A172 (cell line): Measurements from ENCODE around the gene FNIP2. TPM values are rescaled to one million over a fixed set of nuclear protein-coding genes. Genes with fewer than 3 reads are reported as not detected.
"Not testable (repeated sequence)": the region's sequence is repeated elsewhere in the genome, so short reads cannot be mapped to it uniquely, and the experiment has no call there.

Source experiments
- DNase-seq: peaks from one replicate; pipeline ENCODE4 v3.0.0-alpha.2; 2015; ENCODE audit warnings: low spot score
- total RNA-seq: library from RNA; depleted of rRNA; stranded (reverse); fragments of >200 nt; shearing (Covaris generic); gene quantifications from 2 replicates; pipeline ENCODE4 v1.2.3, GENCODE V29; 2014

Gene FNIP2
- total RNA-seq, 1 experiment from 2014 or later = 10.8 TPM

- peak; percentile 58 for DNase-seq
Observed at GRCh38 chr4:158814636-158815330, 46.0 kb downstream of the FNIP2 start.

- no peak for DNase-seq
Observed at GRCh38 chr4:158816955-158817354, 48.1 kb downstream of the FNIP2 start.

- no peak for DNase-seq
Observed at GRCh38 chr4:158817562-158818296, 48.9 kb downstream of the FNIP2 start.

GRCh38 chr4:158818560-158819140, 49.8 kb downstream of the FNIP2 start:
- no peak for DNase-seq

DNA sequence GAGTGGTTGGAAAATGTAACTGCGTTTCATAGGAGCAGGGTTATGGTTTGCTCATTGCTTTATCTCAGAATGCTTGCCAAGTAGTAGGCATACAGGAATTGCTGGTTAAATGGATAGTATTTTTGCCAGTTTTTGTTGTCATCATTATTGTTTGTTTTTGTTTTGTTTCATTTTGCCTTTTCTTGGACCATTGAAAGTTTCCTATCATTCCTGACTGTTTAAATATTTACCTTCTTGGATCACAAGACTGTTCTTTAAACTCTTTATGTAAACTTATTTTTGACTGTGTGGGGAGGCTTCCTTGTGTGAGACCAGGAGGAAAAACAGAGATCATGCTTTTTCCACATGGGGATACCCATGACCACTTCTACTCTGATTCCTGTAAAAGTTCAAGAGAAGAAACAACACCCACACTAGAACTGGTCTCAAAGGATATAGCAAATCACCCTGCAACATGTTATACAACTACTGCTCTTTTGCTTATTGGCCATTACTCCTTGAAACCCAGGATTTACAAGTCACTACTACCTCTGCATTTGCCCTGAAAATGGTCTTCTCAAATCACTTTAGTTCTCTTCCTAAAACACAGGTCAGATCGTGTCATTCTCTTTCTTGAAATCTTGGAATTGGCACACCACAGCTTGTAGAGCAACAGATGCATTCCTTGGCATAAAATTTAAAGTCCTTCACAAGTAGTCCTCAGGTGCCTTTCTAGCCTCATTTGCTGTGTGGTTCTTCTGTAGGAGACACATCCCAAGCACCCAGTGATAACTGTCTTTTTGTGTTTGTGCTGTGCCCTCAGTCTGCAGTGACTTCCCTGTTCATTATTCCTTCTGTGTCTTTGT, 51.3 kb downstream of the FNIP2 start:
- no peak for DNase-seq

DNA sequence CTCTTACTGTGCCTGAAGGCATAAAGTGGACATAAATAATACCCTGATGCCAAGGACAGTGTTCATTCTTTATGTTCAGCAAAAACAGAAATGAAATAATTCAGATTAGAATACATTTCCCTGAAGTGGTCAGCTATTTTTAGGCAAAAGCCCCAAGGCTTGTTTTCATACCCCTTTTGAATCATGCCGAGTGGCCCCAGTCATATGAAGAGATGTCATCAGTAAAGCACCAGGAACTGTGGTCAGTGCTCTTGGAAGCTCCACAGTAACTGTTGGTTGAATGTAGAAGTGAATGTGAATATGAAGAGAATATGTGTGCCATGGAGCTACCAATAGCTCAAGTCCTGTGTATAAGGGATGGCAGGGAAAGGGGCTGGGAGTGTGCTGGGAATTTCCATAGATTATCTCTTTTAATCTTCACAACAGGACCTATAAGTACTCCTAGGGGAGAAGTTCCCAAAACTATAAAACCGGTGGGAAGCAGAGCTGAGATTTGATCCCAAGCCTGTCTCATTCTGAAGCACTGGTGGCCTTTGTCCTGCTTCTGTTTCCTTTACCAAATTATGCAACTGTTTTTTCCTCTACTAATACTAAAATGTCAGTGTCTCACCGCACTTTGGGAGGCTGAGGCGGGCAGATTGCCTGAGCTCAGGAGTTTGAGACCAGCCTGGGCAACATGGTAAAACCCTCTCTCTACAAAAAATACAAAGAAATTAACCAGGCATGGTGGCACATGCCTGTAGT, 52.6 kb downstream of the FNIP2 start:
- DNase-seq = no peak

DNA sequence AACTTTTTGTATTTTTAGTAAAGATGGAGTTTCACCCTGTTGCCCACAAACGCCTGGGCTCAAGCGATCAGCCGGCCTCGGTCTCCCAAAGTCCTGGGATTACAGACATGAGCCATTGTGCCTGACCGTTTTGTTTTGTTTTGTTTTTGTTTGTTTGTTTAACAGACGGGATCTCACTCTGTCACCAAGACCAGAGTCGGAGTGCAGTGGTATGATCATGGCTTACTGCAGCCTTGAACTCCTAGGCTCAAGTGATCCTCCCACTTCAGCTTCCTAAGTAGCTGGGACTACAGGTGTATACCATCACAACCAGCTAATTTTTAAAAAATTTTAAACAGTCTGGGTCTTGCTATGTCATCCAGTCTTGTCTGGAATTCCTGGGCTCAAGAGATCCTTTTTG, 53.5 kb downstream of the FNIP2 start:
- DNase-seq = no peak

- peak; percentile 31 for DNase-seq
Observed at GRCh38 chr4:158823461-158823873, 54.6 kb downstream of the FNIP2 start.

- no peak for DNase-seq
Observed at GRCh38 chr4:158824425-158825274, 55.8 kb downstream of the FNIP2 start.

DNA sequence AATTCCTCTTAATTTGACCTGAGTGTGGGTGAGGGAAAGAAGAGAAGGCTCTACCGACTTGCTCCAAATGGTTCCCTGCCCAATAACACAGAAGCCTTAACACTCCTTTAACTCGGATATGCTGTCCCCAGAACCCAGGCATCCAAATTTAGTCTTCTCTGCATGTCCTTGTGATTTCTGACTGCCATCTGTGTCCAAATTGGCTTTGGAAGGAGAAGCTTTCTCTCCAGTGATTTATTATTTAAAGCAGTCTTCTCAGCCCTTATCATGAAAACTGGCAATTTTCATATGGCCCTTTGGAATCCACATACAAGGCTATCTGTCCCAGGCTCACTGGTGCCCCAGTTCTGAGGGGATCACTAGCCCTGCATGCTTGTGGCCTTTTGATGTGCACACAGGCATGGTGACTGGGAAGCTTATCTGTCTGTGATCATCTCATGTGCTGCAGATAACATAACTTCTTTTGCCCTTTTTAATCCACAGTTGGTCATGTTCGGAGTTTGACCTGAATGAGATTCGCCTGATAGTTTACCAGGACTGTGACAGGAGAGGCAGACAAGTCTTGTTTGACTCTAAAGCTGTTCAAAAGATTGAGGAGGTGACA, 56.7 kb downstream of the FNIP2 start:
- no peak for DNase-seq

DNA sequence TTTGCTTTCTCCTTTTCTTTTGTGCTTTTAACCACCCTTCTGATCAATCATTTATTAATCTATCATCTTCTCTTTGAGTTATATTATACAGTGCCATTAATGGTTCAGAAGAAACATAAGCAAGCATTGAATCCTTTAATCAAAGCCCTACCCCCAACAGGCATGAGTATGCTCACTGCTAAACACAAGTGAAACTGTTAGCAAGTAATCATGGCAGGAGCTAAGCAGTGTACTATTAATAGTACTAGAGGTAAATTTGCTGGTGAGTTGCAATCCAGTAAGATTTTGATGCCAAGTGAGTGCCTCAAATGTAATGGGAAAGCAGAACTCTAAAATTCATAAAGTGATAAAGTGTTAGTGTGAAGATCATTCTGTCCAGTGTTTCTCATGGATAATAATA, 57.2 kb downstream of the FNIP2 start:
- DNase-seq = no peak

DNA sequence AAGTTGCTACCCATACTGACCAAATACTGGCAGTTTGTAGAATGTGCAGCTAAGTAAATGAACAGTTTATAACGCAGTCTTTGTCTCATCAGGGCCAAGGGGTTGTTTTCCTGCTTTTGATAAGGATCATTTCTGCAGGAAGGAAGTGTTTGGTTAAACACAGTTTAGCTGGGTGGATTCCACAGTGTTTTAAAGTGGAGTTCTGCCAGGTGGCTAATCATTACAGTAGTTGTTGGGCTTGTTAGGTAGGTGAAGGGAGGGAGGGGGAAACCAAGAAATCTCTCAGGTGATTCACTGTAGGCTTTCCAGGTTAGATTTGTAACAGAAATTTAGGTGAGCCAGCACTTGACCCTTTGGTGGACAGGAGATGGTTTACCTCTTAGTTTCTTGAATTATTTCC, 58.1 kb downstream of the FNIP2 start:
- no peak for DNase-seq

- no peak for DNase-seq
Observed at GRCh38 chr4:158827543-158827981, 58.7 kb downstream of the FNIP2 start.

DNA sequence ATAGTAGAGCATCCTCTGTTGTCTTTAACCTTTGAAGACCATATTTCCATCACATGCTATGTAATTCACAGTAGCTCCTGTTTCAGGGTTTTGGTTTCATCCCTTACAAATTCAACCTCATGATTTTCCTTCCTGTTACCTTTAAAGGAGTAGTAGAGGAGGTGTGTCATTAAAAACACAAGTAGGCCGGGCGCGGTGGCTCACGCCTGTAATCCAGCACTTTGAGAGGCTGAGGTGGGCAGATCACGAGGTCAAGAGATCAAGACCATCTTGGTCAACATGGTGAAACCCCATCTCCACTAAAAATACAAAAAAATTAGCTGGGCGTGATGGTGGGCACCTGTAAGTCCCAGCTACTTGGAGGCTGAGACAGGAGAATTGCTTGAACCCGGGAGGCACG, 59.3 kb downstream of the FNIP2 start:
- DNase-seq = not testable (repeated sequence)

GRCh38 chr4:158829254-158829653, 60.4 kb downstream of the FNIP2 start:
- DNase-seq = no peak

- DNase-seq = no peak
Observed at GRCh38 chr4:158833602-158834001, 64.8 kb downstream of the FNIP2 start.

DNA sequence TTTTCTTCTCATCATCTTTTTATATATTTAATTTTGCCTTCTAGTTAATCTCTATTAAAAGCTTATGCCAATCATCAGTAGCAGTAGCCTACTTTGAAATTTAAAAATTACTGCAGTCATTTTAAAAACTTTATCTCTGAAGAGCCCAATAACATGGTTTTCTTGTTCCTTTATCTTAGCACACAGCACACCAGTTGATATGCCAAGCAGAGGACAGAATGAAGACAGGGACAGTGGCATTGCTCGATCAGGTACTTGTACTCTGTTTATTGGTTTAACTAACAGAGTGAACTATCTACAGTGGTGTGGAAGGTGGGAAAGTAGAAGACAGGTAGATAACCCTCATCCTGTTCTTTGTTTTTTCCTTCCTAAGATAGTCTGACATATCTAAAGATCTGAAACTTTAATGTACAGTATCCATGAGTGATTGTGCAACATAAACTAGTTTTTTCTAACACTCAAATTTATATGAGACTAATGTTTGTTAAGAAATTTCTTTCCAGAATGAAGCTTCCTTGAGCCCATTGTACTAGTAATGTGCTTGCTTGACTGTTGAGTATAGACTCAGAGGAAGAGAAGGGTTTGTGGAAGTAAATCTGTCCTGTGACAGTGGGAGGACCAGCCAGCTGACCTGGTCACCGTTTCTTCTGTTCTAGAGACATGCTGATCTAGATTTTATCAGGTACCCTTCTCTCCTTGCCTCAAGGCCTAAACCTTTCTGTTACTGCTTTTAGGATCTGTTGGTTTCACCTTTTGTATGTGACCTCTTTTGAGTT, 66.6 kb downstream of the FNIP2 start:
- no peak for DNase-seq

GRCh38 chr4:158836002-158836369, 67.2 kb downstream of the FNIP2 start:
- no peak for DNase-seq

GRCh38 chr4:158836828-158837449, 68.1 kb downstream of the FNIP2 start:
- DNase-seq = no peak
